GDM1 (cell line): Measurements from ENCODE around the gene ANAPC7.
"Not testable (repeated sequence)": the region's sequence is repeated elsewhere in the genome, so short reads cannot be mapped to it uniquely, and the experiment has no call there.

Experiments
- DNase-seq: peaks from one replicate; lab custom pipeline; 2025; lab: John Stamatoyannopoulos, UW

ANAPC7 gene

DNA sequence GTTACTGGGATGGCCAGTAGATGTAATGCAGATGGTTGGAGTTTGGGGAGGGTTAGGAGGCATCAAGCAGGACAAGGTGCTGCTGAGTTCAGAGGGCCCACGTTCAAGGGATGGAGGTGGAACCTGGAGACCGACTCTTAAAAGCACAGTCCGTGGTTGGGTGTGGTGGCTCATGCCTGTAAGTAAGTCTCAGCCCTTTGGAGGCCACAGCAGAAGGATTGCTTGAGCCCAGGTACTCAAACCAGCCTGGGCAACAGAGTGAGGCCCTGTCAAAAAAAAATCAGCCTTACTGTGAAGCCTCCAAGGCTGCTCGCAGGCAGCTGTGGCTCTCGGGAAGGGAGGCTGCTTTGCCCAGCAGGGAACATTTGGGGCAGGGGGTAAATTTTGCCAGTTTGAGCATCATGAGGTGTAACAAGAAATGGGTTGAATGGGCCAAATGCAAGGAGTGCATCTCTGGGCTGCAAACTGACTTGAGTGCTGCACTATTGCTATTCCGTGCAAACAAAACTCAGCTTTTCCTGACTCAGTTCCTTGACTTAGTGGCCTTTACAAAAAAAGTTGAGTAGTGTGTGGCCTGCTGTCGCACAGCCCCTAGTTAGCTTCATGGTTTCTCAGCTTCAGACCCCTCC, 55.0 kb downstream of the ANAPC7 start:
- no peak for DNase-seq

DNA sequence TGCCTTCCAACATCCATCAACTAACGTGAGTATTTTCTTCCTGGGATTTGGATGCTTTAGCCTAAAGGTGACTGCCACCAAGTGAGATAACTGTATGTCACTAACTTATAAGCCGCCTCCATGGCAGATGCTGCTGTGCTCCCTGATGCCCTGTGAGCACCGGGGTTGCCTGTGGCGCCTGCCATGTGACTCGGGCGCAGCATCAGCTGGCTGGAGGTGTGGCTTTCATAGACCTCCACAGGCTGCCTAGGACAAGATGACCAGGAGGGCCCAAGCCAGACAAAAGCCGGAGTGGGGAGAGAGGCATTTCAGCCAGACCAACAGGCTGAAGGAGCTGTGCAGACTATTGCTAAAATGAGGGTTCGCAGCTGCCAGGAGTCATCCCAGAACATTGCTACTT, 55.7 kb downstream of the ANAPC7 start:
- DNase-seq = no peak

DNA sequence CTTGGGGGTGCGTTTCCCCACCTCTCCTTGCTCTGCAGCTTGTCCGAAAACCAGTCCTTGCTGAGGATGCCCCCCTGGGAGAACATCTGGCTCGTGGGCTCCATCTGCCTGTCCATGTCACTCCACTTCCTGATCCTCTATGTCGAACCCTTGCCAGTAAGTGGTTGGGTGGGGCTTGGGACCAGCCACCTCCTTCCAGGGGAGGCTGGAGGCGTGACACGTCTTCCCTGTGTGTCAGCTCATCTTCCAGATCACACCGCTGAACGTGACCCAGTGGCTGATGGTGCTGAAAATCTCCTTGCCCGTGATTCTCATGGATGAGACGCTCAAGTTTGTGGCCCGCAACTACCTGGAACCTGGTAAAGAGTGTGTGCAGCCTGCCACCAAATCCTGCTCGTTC, 57.5 kb downstream of the ANAPC7 start:
- no peak for DNase-seq

DNA sequence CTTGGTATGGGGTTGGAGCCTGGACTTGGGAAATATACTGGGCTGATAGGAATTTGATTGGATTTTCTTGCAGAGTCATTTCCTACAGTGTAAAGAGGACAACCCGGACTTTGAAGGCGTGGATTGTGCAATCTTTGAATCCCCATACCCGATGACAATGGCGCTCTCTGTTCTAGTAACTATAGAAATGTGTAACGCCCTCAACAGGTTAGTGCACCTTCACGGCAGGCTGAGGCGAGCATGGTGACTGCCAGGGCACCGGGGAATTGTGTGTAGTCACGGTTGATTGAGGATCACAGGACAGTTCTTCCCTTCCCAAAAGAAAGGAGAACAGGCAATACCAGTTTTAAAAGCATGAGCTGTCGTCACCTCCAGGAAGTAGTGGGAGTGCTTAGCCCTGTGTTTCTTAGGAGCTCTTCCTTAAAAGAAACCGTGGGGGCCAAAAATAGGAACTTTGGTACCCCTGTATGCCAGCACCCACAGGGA, 58.3 kb downstream of the ANAPC7 start:
- peak; percentile 22 for DNase-seq

DNA sequence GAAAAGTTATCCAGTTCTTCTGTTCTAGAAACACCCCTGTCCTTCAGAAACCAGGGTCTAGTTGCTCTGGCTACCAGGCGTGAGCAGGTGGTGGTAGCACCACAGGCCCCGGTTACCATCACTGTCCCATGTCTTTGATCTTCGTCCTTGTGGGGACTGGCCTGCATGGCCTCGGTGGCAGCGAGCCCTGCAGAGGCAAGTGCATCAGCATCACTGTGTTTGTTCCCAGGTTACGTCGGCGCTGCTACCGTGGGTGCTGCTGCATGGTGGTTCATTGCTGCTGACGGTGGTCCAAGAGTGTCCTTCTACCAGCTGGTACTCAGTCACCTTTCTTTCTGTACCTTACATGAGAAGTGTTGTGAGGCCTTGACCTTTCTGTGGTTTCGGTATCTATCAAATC, 58.9 kb downstream of the ANAPC7 start:
- no peak for DNase-seq

DNA sequence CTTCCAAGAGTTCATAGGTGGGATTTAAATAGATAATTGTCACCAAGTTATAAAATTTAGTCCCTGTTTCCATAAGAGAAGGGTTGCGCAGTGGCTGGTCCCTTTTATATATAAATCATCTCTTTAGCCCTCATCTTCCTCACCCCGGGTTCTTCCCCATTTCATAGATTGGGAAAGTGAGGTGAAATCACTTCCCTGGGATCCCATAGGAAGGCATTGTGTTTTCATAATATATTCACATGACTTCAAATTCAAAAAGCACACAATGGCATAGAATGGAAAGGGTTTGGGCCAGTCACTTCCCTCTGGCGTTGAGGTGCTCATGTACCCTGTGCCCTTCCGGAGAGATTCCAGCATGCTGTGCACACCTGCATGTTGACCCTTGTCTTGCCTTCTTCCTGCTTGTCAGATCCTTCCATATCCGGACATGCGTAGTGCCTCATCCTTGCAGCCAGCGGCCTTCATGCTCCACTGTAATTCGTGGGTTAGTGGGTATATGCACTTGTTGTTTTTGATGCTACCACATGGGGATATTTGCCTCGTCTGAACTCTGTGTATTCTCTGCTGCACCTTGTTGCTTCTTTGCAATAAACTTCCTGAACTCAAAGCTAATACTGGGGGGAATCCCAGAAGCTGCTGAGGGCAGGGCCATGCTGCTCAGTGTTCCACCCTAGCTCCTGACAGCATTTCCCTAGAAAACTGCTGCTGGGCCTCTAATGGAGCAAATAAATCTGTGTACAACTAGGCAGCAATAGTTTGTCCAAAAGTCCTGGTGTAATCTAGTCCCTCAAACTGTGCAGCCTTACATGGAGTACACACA, 59.6 kb downstream of the ANAPC7 start:
- no peak for DNase-seq

DNA sequence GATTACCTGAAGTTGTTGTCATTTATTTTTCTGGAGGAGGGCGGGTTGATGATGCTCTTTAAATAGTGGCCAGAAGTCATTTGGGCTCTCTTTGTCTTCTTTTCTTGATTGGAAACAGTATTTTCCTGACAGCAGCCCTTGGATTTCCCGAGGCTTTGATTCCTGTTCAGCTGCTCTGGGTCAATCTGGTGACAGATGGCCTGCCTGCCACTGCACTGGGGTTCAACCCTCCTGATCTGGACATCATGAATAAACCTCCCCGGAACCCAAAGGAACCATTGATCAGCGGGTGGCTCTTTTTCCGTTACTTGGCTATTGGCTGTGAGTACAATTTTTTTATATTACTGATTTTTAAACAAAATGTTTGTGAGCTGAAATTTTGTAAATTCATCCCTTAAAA, 60.4 kb downstream of the ANAPC7 start:
- no peak for DNase-seq

DNA sequence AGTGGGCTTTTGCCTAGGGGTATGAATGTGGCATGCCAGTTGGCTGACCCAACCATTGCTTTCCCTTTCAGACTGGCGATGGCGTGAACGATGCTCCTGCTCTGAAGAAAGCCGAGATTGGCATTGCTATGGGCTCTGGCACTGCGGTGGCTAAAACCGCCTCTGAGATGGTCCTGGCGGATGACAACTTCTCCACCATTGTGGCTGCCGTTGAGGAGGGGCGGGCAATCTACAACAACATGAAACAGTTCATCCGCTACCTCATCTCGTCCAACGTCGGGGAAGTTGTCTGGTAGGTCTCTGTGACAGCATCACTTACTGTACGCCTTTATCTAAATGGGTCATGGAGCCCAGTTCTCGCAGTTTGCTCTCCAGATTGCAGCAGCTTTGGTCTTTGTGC, 61.4 kb downstream of the ANAPC7 start:
- DNase-seq = no peak

DNA sequence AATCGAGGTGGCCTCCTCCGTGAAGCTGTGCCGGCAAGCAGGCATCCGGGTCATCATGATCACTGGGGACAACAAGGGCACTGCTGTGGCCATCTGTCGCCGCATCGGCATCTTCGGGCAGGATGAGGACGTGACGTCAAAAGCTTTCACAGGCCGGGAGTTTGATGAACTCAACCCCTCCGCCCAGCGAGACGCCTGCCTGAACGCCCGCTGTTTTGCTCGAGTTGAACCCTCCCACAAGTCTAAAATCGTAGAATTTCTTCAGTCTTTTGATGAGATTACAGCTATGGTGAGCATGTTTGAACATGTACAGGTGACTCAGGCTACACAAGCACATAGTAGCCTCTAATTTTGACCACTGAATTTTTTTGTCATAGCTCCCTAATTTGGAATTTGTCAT, 62.8 kb downstream of the ANAPC7 start:
- DNase-seq = no peak

DNA sequence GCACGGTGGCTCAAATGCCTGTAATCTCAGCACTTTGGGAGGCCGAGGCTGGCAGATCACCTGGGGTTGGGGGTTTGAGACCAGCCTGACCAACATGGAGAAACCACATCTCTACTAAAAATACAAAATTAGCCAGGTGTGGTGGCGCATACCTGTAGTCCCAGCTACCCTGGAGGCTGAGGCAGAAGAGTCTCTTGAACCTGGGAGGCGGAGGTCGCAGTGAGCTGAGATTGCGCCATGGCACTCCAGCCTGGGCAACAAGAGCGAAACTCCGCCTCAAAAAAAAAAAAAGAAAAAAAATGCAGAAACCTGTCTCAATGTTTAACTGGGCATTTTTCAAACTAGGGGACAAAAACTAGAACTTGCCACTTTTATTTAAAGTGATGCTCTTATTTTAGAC, 63.2 kb downstream of the ANAPC7 start:
- DNase-seq = not testable (repeated sequence)

DNA sequence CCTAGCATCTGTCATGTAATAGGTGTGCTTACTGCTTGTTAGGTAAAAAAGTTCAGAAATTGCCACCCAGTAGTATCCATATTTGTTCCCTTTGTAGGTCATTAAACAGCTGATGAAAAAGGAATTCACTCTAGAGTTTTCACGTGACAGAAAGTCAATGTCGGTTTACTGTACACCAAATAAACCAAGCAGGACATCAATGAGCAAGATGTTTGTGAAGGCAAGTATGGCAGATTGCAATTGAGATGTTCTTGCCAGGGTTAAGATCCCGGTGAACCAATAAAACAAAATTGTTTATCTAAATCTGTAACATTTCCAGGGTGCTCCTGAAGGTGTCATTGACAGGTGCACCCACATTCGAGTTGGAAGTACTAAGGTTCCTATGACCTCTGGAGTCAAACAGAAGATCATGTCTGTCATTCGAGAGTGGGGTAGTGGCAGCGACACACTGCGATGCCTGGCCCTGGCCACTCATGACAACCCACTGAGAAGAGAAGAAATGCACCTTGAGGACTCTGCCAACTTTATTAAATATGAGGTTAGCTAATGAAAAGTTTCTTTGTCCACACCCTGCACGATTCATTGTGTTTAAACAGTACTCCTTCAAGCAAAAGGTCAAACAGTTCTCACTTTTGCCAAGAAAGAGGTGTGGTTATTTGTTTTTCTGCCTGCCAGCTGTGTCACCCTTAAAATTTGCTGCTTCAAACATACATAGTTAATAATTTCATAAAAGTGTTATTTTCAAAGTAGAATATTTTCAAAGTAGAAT, 64.1 kb downstream of the ANAPC7 start:
- DNase-seq = no peak

DNA sequence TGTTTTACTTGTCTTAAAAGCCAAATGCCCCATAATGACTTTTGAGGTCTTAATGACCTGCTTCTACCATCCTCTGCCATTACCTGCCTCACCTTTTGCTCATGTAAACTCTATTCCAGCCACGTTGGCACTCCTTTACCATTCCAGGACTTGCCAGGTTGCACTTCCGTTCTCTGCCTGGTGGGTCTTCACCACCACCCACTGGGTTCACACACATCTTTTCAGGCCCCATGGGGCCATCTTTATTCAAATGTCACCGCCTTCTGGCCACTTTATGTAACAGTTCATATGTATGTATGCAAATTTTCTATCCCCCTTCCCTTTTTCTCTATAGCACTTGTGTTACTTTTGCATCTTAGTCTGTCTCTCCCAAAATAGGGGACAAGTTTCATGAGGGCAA, 64.8 kb downstream of the ANAPC7 start:
- DNase-seq = no peak

DNA sequence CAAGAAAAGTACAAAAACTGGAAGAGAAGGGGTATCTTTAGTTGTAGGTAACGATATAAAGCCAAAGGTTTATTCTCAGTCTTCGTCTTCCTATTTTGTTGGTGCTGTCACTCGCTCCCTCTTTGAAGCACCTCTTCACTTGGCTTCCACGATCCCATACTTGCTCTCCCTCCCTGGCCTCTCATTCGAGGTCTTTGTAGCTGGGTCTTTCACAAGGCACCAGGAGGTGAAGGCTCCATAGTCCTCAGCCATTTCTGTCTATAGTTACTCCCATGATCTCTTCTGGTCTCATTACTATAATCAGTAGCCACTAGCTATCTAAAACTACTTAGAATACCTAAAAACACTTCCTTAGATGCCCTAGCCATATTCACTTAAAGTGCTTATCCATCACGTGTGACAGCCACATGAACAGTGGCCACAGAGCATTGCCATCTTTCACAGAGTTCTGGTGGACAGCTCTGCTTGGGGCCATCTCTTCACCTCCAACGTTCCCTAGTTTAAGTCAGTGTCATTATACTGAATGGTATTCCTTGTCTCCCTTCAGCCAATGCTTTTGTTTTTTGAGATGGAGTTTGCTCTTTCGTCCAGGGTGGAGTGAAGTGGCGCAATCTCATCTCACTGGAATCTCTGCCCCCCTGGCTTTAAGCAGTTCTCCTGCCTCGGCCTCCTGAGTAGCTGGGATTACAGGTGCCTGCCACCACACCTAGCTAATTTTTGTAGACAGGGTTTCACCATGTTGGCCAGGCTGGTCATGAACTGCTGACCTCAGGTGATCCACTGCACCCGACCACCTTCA, 65.4 kb downstream of the ANAPC7 start:
- no peak for DNase-seq

DNA sequence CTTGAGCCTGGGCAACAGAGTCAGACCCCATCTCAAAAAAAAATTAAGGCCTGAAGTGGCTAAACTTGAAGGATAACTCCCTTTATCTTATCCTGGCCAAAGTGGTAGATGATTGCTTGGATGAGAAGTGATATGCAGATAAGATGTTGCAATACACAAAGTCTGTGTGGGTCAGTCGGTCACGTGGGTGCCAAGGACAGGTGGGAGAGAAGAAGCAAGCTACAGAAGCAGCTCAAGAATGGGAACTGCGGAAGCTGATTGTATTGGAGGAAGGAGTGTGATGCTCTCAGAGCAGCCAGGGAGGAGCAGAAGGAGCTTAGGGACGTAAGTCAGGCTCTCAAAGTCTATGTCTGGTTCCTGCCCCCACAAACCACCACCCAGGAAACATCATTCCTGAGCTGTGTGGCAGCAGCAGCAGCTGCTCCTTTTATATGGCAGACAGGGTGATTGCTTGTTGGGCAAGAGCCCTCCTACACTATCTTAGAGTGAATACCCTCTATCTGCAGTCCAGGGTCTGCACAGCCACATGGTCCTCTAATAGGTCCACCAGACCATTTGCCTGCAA, 67.9 kb downstream of the ANAPC7 start:
- DNase-seq = no peak

DNA sequence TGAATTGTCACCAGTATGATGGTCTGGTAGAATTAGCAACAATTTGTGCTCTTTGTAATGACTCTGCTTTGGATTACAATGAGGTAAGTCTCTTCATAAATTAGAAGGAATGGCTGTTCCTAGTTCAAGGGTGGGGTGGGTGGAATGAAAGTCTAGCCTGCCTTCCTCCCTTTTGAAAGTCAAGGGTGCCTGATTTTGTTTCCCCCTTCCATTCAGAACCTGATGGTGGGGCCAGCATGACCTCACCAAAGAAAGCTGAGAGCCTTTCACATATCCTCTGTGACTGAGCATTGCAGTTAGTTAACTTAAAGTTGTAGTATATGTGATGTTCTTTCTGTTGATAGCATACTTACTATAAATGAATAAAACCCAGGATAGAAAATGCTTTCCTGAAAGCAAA, 70.3 kb downstream of the ANAPC7 start:
- no peak for DNase-seq

DNA sequence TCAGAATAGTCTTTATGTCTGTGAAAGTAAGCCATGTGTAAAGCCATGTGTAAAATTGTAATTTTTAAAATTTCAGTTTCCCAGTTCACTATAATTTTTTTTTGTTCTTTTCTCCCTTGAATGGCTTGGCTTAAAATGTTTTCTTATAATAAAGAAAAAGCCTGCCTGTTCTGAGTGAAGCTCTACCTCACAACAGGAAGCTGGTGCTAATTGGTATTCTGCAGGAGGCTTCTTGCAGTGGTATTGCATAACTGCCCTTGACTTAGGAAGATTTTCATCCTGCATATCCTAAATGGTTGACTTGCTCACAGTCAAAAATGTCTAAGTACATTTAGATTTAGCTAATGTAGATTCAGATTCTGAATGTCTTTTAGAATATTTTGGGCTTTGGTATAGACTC, 73.0 kb downstream of the ANAPC7 start:
- DNase-seq = no peak

DNA sequence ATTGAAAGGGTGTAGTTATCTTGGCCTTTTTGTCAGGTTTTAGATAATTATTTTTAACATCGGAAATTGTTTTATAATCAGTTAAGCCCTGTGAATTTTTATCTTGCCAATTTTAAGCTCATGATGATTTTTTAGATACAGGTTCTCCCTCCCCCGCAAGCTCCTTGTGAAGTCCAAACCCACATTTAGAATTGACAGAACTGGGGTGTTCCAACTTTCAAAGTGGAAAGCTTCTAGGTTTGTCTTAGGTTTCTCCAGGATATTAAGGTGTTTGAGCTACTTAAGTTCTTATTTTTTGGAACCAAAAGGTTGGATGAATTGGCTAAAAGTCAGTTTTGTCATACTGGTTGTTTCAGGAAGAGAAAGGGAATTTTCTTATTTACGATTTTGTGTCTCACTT, 73.4 kb downstream of the ANAPC7 start:
- no peak for DNase-seq

DNA sequence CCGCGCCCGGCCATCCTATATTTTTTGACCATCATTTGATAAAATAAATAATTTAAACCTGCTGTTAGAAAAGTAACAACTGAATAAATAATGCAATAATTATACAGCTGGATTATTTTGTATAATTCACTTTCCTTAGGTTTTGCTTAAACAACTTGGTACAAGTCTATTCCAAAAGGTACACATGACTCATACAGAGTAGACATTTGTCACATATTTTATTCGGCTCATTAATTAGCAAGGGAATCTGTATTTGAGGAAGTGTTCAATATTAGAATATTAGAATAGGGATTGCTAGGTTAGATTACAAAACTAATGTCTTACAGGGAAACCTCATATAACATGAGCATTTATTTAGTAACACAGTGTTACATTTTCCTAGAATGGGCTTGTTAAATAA, 73.8 kb downstream of the ANAPC7 start:
- DNase-seq = no peak
